GM12892 (cell line): ENCODE data around the gene CEP44.

Experiments used
- POLR2A ChIP-seq: IDR thresholded peaks from 2 replicates; pipeline ENCODE4 v1.6.1; 2011; ENCODE audit warnings: low read depth, low read length, control low read depth
- POLR2AphosphoS5 ChIP-seq: IDR thresholded peaks from 2 replicates; pipeline ENCODE4 v1.6.1; 2011; ENCODE audit warnings: low read depth, low read length, control low read depth

- no peak for TF ChIP-seq POLR2A
- no peak for TF ChIP-seq POLR2AphosphoS5
Measured at GRCh38 chr4:174369985-174370384, 86.3 kb downstream of the CEP44 start.
